HTERT RPE-1 (cell line): ENCODE measurements around the gene VASP.

ENCODE experiments used
- in situ Hi-C: fragments of 300-500 bp; cut with MboI; formaldehyde crosslinking; loops from 4 replicates; pipeline ENCODE4 v1.14.3; 2020; ENCODE audit warnings: low sequenced_read_pairs

Gene VASP

GRCh38 chr19:45506989-45507871, at the start of gene VASP:
VASP (plus strand) TSS chr19:45507479; CDS start chr19:45507772, 293 bp downstream.
- in situ Hi-C loops = loop anchor here (25.0 kb wide), 1 partner anchor 180 kb away; the partner anchor contains the start of genes QPCTL and SNRPD2

GRCh38 chr19:45457776-45458175, 49.5 kb upstream of the VASP start:
- in situ Hi-C loops = no loop called here

- in situ Hi-C loops = no loop called here
Observed at GRCh38 chr19:45460807-45461347, 46.4 kb upstream of the VASP start.

- in situ Hi-C loops = no loop called here
Observed at GRCh38 chr19:45462174-45462573, 45.1 kb upstream of the VASP start.

GRCh38 chr19:45463241-45463640, 44.0 kb upstream of the VASP start:
- in situ Hi-C loops = no loop called here

DNA sequence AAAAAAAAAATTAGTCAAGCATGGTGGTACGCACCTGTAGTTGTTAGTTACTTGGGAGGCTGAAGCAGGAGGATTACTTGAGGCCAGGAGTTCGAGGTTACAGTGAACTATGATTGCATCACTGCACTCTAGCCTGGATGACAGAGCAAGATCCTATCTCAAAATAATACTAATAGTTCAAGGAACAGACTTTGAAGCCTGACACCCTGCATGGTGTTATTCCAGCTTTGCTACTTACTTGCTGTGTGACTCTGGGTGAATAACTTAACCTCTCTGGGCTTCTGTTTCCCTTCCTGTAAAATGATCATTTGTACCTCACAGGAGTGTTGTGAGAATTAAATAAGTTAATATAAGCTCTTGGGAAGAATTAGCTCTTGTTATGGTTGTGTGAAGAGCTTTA, 43.0 kb upstream of the VASP start:
- in situ Hi-C loops = no loop called here

GRCh38 chr19:45464852-45465441, 42.3 kb upstream of the VASP start:
- in situ Hi-C loops = no loop called here

DNA sequence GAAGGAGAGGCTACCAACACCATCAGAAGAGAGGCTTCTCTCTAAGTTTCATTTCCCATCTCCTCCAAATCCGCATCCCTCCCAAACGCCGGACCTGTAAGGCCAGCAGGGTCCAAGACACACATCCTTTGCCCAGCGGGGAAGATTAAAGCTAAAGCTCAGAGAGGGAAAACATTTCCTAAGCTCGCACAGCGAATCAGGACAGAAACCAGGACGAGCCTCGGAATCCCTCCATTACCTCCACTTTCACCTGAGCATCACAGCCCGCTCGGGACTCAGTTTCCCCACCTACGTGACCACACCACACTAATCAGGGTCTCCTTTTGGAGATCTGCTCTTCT, 40.2 kb upstream of the VASP start:
- in situ Hi-C loops = no loop called here

- in situ Hi-C loops = no loop called here
Observed at GRCh38 chr19:45467456-45468158, 39.7 kb upstream of the VASP start, which contains the start of gene FOSB. FOSB (plus strand) TSS chr19:45467996; CDS start chr19:45468587, 591 bp downstream.

GRCh38 chr19:45468159-45468651, 39.1 kb upstream of the VASP start:
- in situ Hi-C loops = no loop called here

DNA sequence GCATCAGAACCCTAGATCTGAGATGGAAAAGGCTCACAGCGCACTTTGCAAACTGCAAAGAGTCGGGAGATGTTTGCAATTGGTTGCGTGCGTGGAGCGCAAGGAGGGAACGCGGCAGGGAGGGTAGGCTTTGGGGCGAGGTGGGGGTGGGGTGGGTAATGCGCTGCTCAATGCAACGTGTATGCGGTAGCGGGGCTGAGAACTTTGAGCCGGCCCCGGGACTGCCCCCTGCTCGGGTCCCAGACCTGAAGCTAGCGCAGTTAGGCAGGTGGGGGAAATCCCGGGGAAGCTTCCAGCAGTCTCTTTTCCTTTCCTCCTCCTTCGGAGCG, 38.5 kb upstream of the VASP start:
- in situ Hi-C loops = no loop called here

- in situ Hi-C loops = no loop called here
Observed at GRCh38 chr19:45469132-45469944, 37.9 kb upstream of the VASP start.

GRCh38 chr19:45469945-45470761, 37.1 kb upstream of the VASP start:
- in situ Hi-C loops = no loop called here

- in situ Hi-C loops = no loop called here
Observed at GRCh38 chr19:45470762-45471081, 36.6 kb upstream of the VASP start.

- in situ Hi-C loops = no loop called here
Observed at GRCh38 chr19:45471111-45471930, 36.0 kb upstream of the VASP start.

DNA sequence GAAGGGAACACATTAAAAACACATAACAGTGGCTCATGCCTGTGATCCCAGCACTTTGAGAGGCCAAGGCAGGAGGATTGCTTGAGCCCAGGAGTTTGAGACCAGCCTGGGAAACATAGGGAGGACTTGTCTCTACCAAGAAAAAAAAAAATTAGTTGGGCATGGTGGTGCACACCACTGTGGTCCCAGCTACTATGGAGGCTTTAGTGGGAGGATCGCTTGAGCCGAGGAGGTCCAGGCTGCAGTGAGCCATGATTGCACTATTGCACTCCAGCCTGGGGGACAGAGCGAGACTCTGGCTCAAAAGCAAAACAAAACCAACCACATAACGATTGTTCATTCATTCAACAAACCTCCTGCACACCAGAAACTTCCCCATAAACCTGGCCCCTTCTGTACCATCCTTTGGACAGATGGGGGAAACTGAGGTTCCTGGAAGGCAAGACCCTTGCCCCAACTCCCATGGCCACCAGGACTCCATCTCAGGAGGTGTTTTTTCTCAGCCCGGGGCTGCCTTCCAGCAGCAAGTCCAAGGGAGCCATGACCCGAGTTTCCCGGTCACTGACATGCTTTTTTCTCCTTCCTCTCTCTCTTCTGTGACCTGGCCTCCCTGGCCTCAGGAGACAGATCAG, 35.2 kb upstream of the VASP start:
- in situ Hi-C loops = no loop called here

DNA sequence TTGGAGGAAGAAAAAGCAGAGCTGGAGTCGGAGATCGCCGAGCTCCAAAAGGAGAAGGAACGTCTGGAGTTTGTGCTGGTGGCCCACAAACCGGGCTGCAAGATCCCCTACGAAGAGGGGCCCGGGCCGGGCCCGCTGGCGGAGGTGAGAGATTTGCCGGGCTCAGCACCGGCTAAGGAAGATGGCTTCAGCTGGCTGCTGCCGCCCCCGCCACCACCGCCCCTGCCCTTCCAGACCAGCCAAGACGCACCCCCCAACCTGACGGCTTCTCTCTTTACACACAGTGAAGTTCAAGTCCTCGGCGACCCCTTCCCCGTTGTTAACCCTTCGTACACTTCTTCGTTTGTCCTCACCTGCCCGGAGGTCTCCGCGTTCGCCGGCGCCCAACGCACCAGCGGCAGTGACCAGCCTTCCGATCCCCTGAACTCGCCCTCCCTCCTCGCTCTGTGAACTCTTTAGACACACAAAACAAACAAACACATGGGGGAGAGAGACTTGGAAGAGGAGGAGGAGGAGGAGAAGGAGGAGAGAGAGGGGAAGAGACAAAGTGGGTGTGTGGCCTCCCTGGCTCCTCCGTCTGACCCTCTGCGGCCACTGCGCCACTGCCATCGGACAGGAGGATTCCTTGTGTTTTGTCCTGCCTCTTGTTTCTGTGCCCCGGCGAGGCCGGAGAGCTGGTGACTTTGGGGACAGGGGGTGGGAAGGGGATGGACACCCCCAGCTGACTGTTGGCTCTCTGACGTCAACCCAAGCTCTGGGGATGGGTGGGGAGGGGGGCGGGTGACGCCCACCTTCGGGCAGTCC, 34.5 kb upstream of the VASP start:
- in situ Hi-C loops = no loop called here

- in situ Hi-C loops = no loop called here
Observed at GRCh38 chr19:45473367-45473681, 34.0 kb upstream of the VASP start.
